Neuronal stem cell (in vitro differentiated cells): ENCODE results near the gene KCTD10.
A peak's percentile ranks its signal among the peaks of the same experiment; 100 is the strongest.

ENCODE experiments used
- DNase-seq: peaks from one replicate; pipeline ENCODE4 v3.0.0-alpha.2; 2013; ENCODE audit warnings: low spot score
- H2AFZ ChIP-seq: one replicate; pipeline ENCODE4 v1.6.1; 2013; ENCODE audit warnings: mild to moderate bottlenecking, low read length, inconsistent platforms
- H2AK5ac ChIP-seq: 2 replicates; pipeline ENCODE4 v1.6.1; 2013; ENCODE audit warnings: low read depth, mild to moderate bottlenecking, inconsistent platforms, low read length, moderate library complexity, mixed read lengths
- H2BK120ac ChIP-seq: 2 replicates; pipeline ENCODE4 v1.6.1; 2013; ENCODE audit warnings: low read depth, mild to moderate bottlenecking, inconsistent platforms, low read length, moderate library complexity, mixed read lengths
- H2BK12ac ChIP-seq: one replicate; pipeline ENCODE4 v1.6.1; 2013; ENCODE audit warnings: low read length, inconsistent platforms
- H2BK15ac ChIP-seq: 2 replicates; pipeline ENCODE4 v1.6.1; 2013; ENCODE audit warnings: mild to moderate bottlenecking, low read length, inconsistent platforms, mixed read lengths
- H2BK5ac ChIP-seq: one replicate; pipeline ENCODE4 v1.6.1; 2013; ENCODE audit warnings: inconsistent platforms, mild to moderate bottlenecking, low read length, moderate library complexity
- H3K14ac ChIP-seq: one replicate; pipeline ENCODE4 v1.6.1; 2013; ENCODE audit warnings: low read length, inconsistent platforms
- H3K18ac ChIP-seq: 2 replicates; pipeline ENCODE4 v1.6.1; 2013; ENCODE audit warnings: low read length, inconsistent platforms
- H3K23ac ChIP-seq: 2 replicates; pipeline ENCODE4 v1.6.1; 2013; ENCODE audit warnings: low read depth, mild to moderate bottlenecking, mixed read lengths, low read length, inconsistent platforms; ENCODE audit not compliant: poor library complexity
- H3K27ac ChIP-seq: replicated peaks from 3 replicates; pipeline ENCODE4 v1.5.1; 2013; ENCODE audit warnings: low read length, inconsistent platforms
- H3K27me3 ChIP-seq, 3 experiments: 2 replicates each; pipeline ENCODE4 v1.6.1; 2013; ENCODE audit warnings: low read length in 3 of 3, mild to moderate bottlenecking in 2 of 3, inconsistent platforms in 1 of 3, low read depth in 1 of 3, mixed read lengths in 1 of 3, moderate library complexity in 1 of 3; ENCODE audit not compliant: control insufficient read depth in 3 of 3, insufficient read depth in 3 of 3
- H3K36me3 ChIP-seq, 2 donors: replicated peaks in 1 of 2; 2 replicates each; pipeline ENCODE4 v1.6.1; 2013; ENCODE audit warnings: low read length in 2 of 2; ENCODE audit not compliant: control insufficient read depth in 2 of 2, insufficient read depth in 2 of 2
- H3K4ac ChIP-seq: 2 replicates; pipeline ENCODE4 v1.6.1; 2013; ENCODE audit warnings: inconsistent platforms, mild to moderate bottlenecking, low read length, moderate library complexity
- H3K4me1 ChIP-seq, 2 donors: 1 replicate in 1 of 2; 2 replicates in 1 of 2; pipeline ENCODE4 v1.6.1; 2013; ENCODE audit warnings: low read length in 2 of 2, low read depth in 1 of 2; ENCODE audit not compliant: control insufficient read depth in 2 of 2, insufficient read depth in 1 of 2
- H3K4me2 ChIP-seq: one replicate; pipeline ENCODE4 v1.6.1; 2013; ENCODE audit warnings: mild to moderate bottlenecking, low read length, inconsistent platforms; ENCODE audit not compliant: insufficient read depth, poor library complexity, severe bottlenecking
- H3K4me3 ChIP-seq, 2 donors: 2 replicates each; pipeline ENCODE4 v1.5.1; 2013; ENCODE audit warnings: low read length in 2 of 2, mild to moderate bottlenecking in 2 of 2, inconsistent platforms in 1 of 2, moderate library complexity in 1 of 2
- H3K79me1 ChIP-seq: one replicate; pipeline ENCODE4 v1.6.1; 2013; ENCODE audit warnings: low read depth, mild to moderate bottlenecking, inconsistent platforms, low read length, moderate library complexity
- H3K9ac ChIP-seq: one replicate; pipeline ENCODE4 v1.6.1; 2013; ENCODE audit warnings: mild to moderate bottlenecking, low read depth, low read length, inconsistent platforms; ENCODE audit not compliant: poor library complexity
- H3K9me3 ChIP-seq, 2 donors: replicated peaks in 1 of 2; 2 replicates each; pipeline versions ENCODE3 to v1.6.1; 2013; ENCODE audit warnings: low read length in 2 of 2, mild to moderate bottlenecking in 2 of 2, inconsistent platforms in 1 of 2, low read depth in 1 of 2, mixed read lengths in 1 of 2, moderate library complexity in 1 of 2; ENCODE audit not compliant: control insufficient read depth in 2 of 2, insufficient read depth in 1 of 2
- H4K8ac ChIP-seq: one replicate; pipeline ENCODE4 v1.6.1; 2013; ENCODE audit warnings: low read depth, mild to moderate bottlenecking, inconsistent platforms, low read length, moderate library complexity
- H4K91ac ChIP-seq: one replicate; pipeline ENCODE4 v1.6.1; 2013; ENCODE audit warnings: low read length, low read depth, mild to moderate bottlenecking, inconsistent platforms; ENCODE audit not compliant: poor library complexity
- WGBS, 2 donors: extraction: QIAGEN DNeasy Blood & Tissue Kit; methylation state at CpG; one replicate each; pipeline ENCODE4 v1.1.7; 2013; ENCODE audit warnings: missing lambda C conversion rate in 2 of 2, mixed read lengths in 1 of 2; ENCODE audit not compliant: insufficient read length in 2 of 2, insufficient replicate concordance in 1 of 2; ENCODE audit errors: extremely low coverage in 2 of 2; 5-methylcytosine and 5-hydroxymethylcytosine counted together

KCTD10 gene

DNA sequence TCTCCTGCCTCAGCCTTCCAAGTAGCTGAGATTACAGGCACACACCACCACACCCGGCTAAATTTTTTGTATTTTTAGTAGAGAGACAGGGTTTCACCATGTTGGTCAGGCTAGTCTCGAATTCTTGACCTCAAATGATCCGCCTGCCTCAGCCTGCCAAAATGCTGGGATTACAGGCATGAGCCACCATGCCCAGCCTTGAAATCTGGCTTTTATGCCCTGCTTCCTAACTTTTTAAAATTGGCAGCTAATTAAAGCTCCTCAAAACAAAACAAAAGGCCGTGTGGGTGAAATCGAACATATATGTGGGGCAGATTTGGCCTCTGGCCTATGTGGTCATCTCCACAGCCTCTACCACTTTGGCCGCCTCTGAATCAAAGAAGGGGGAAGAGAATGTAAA lies 37.9 kb downstream of the KCTD10 start:
- no peak overlapping the region for H2AFZ ChIP-seq
- no CpG with 5 or more reads among the region's 6 CpGs for WGBS, 2 donors

GRCh38 chr12:109436188-109436560 lies 40.9 kb downstream of the KCTD10 start:
- H2AFZ ChIP-seq: peak overlapping the region; percentile 7
- no peak overlapping the region for H2BK12ac ChIP-seq
- H2AK5ac ChIP-seq: no peak overlapping the region
- no peaks in the 10 kb centered on the region for H3K79me1 ChIP-seq
- no peak for DNase-seq
- H3K4me1 ChIP-seq: no peaks in the 10 kb centered on the region
- no peak overlapping the region for H4K8ac ChIP-seq
- H3K4me2 ChIP-seq: no peak overlapping the region
- no peaks in the 10 kb centered on the region for H3K27me3 ChIP-seq
- H3K36me3 ChIP-seq: no peaks in the 10 kb centered on the region
- H3K4me3 ChIP-seq: no peak overlapping the region
- H3K9ac ChIP-seq: no peak overlapping the region
- H3K9me3 ChIP-seq: no peaks in the 10 kb centered on the region
- no peak overlapping the region for H3K18ac ChIP-seq
- H3K4ac ChIP-seq: no peak overlapping the region
- no peak overlapping the region for H2BK120ac ChIP-seq
- no peak overlapping the region for H3K27ac ChIP-seq
- H3K23ac ChIP-seq: no peak overlapping the region
- H3K14ac ChIP-seq: no peak overlapping the region
- H4K91ac ChIP-seq: no peak overlapping the region
- H2BK5ac ChIP-seq: no peak overlapping the region
- no peak overlapping the region for H2BK15ac ChIP-seq
- no CpG with 5 or more reads among the region's 7 CpGs for WGBS, 2 donors

More for the DNA sequence above, 37.9 kb downstream of the KCTD10 start:
- H3K4me2 ChIP-seq: no peak overlapping the region
- no peaks in the 10 kb centered on the region for H3K4me1 ChIP-seq
- H3K9ac ChIP-seq: no peak overlapping the region
- H3K27me3 ChIP-seq: no peaks in the 10 kb centered on the region
- H3K4me3 ChIP-seq: no peak overlapping the region
- DNase-seq: no peak
- H3K23ac ChIP-seq: no peak overlapping the region
- no peak overlapping the region for H2BK5ac ChIP-seq
- no peaks in the 10 kb centered on the region for H3K9me3 ChIP-seq
- H3K27ac ChIP-seq: no peak overlapping the region
- no peak overlapping the region for H2BK120ac ChIP-seq
- no peak overlapping the region for H3K18ac ChIP-seq
- no peak overlapping the region for H4K8ac ChIP-seq
- H3K4ac ChIP-seq: no peak overlapping the region
- H2BK15ac ChIP-seq: no peak overlapping the region
- H2BK12ac ChIP-seq: no peak overlapping the region
- H3K14ac ChIP-seq: no peak overlapping the region
- H2AK5ac ChIP-seq: no peak overlapping the region
- peaks cover 0 to 12% of the 10 kb centered on the region in 2 donors for H3K36me3 ChIP-seq
- H4K91ac ChIP-seq: no peak overlapping the region
- H3K79me1 ChIP-seq: no peaks in the 10 kb centered on the region

DNA sequence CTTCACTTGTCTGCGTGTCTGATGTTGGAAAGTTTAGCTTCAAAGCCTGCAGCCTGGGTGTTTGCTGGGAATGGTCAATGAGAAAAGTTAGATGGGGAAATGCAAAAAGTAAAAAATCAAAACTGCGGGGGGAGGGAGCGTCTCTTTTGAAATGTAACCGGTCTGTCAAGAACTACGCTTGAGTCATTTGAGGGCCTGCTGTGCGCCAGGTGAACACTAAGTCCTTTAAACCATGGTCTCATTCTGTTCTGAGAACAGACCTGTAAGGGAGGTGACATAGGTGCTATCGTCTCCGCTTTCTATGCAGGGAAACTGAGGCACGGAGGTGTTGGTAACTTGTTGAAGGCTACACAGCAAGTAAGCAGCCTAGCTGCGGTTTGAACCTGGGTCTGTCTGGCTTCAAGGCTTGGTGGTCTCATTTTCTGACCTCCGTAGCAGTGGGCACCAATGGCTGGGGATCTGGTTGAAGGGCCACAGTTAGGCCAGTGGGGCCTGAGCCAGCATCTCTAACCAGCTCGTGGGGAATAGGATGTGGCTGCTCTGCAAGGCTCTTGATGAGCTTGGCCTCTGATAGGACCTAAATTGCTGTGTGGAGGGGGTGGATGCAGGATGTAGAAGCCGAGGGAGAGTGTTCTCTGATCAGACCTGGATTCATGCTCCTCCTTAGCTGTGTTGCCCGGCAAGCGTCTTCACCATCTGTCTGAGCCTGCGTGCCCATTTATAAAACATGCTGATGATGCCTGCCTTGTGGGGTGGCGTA lies 41.5 kb downstream of the KCTD10 start:
- H3K27me3 ChIP-seq: no peaks in the 10 kb centered on the region
- H2BK5ac ChIP-seq: no peak overlapping the region
- no peak overlapping the region for H3K9ac ChIP-seq
- no peak overlapping the region for H3K4ac ChIP-seq
- no peak overlapping the region for H2BK120ac ChIP-seq
- H3K18ac ChIP-seq: no peak overlapping the region
- no peak overlapping the region for H3K23ac ChIP-seq
- H2BK12ac ChIP-seq: no peak overlapping the region
- H2AK5ac ChIP-seq: no peak overlapping the region
- H3K4me2 ChIP-seq: no peak overlapping the region
- no peak overlapping the region for H4K91ac ChIP-seq
- H3K4me1 ChIP-seq: no peaks in the 10 kb centered on the region
- H3K9me3 ChIP-seq: no peaks in the 10 kb centered on the region
- no CpG with 5 or more reads among the region's 17 CpGs for WGBS, 2 donors
- H3K36me3 ChIP-seq: no peaks in the 10 kb centered on the region
- H2AFZ ChIP-seq: peak overlapping the region; percentile 7
- no peak overlapping the region for H3K27ac ChIP-seq
- no peaks in the 10 kb centered on the region for H3K79me1 ChIP-seq
- no peak overlapping the region for H3K14ac ChIP-seq
- H3K4me3 ChIP-seq: no peak overlapping the region
- H2BK15ac ChIP-seq: no peak overlapping the region
- DNase-seq: no peak
- H4K8ac ChIP-seq: no peak overlapping the region

- H3K36me3 ChIP-seq: no peaks in the 10 kb centered on the region
- H3K9ac ChIP-seq: no peak overlapping the region
- H3K27ac ChIP-seq: no peak overlapping the region
- H2AK5ac ChIP-seq: no peak overlapping the region
- no peak overlapping the region for H4K91ac ChIP-seq
- H3K18ac ChIP-seq: no peak overlapping the region
- no peaks in the 10 kb centered on the region for H3K27me3 ChIP-seq
- no peaks in the 10 kb centered on the region for H3K4me1 ChIP-seq
- no peak overlapping the region for H2AFZ ChIP-seq
- no peak overlapping the region for H4K8ac ChIP-seq
- no peak overlapping the region for H3K4ac ChIP-seq
- no peak overlapping the region for H3K23ac ChIP-seq
- no peak overlapping the region for H3K4me3 ChIP-seq
- H2BK5ac ChIP-seq: no peak overlapping the region
- no CpG with 5 or more reads among the region's 7 CpGs for WGBS, 2 donors
- no peak overlapping the region for H2BK12ac ChIP-seq
- H3K4me2 ChIP-seq: no peak overlapping the region
- H3K14ac ChIP-seq: no peak overlapping the region
- DNase-seq: no peak
- no peaks in the 10 kb centered on the region for H3K79me1 ChIP-seq
- no peak overlapping the region for H2BK15ac ChIP-seq
- H2BK120ac ChIP-seq: no peak overlapping the region
- peaks cover 0 to 7% of the 10 kb centered on the region in 2 donors for H3K9me3 ChIP-seq
Measured at GRCh38 chr12:109434582-109434981, 42.5 kb downstream of the KCTD10 start.
